Neural progenitor cell (in vitro differentiated cells): Measurements from ENCODE around the gene KRTAP15-1. TPM values are rescaled to one million over a fixed set of nuclear protein-coding genes. Genes with fewer than 3 reads are reported as not detected.

Experiments
- DNase-seq: peaks from one replicate; pipeline ENCODE4 v3.0.0-alpha.2; 2016; ENCODE audit warnings: low spot score
- H2AFZ ChIP-seq: fragments of 200-600 bp; sonication (generic); replicated peaks from 2 replicates; pipeline ENCODE4 v1.6.1; 2016; ENCODE audit warnings: antibody characterized with exemption
- H3F3A ChIP-seq: fragments of 200-600 bp; sonication (generic); 2 replicates; pipeline ENCODE4 v1.6.1; 2016; ENCODE audit warnings: antibody characterized with exemption, low read depth
- H3K27ac ChIP-seq: fragments of 200-600 bp; sonication (generic); 2 replicates; pipeline ENCODE4 v1.5.1; 2016; ENCODE audit warnings: mild to moderate bottlenecking
- H3K27me3 ChIP-seq: fragments of 200-600 bp; sonication (generic); 2 replicates; pipeline ENCODE4 v1.6.1; 2016; ENCODE audit warnings: mild to moderate bottlenecking, moderate library complexity
- H3K36me3 ChIP-seq: fragments of 200-600 bp; sonication (generic); 2 replicates; pipeline ENCODE4 v1.5.1; 2016
- H3K4me1 ChIP-seq: fragments of 200-600 bp; sonication (generic); 2 replicates; pipeline ENCODE4 v1.6.1; 2016; ENCODE audit warnings: mixed run types
- H3K4me2 ChIP-seq: fragments of 200-600 bp; sonication (generic); 2 replicates; pipeline ENCODE4 v1.6.1; 2016
- H3K4me3 ChIP-seq: fragments of 200-600 bp; sonication (generic); 2 replicates; pipeline ENCODE4 v1.5.1; 2016
- H3K79me2 ChIP-seq: fragments of 200-600 bp; sonication (generic); 2 replicates; pipeline ENCODE4 v1.6.1; 2016; ENCODE audit warnings: low read depth
- H3K9ac ChIP-seq: fragments of 200-600 bp; sonication (generic); 2 replicates; pipeline ENCODE4 v1.6.1; 2016
- H3K9me3 ChIP-seq: fragments of 200-600 bp; sonication (generic); 2 replicates; pipeline ENCODE4 v1.5.1; 2016; ENCODE audit warnings: low read depth
- H4K20me1 ChIP-seq: fragments of 200-600 bp; sonication (generic); 2 replicates; pipeline ENCODE4 v1.6.1; 2016; ENCODE audit warnings: low read depth
- H3K27ac Mint-ChIP-seq: 3 replicates; pipeline ENCODE4 v1.8.0; 2021; ENCODE audit warnings: mixed read lengths
- H3K27me3 Mint-ChIP-seq: 2 replicates; pipeline ENCODE4 v1.8.0; 2022; ENCODE audit warnings: low read depth, mild to moderate bottlenecking, inconsistent platforms, moderate library complexity, mixed read lengths; ENCODE audit not compliant: insufficient read depth
- H3K36me3 Mint-ChIP-seq: 3 replicates; pipeline ENCODE4 v1.8.0; 2021; ENCODE audit warnings: mixed read lengths
- H3K4me1 Mint-ChIP-seq: 3 replicates; pipeline ENCODE4 v1.8.0; 2021; ENCODE audit warnings: mixed read lengths
- H3K4me3 Mint-ChIP-seq: 3 replicates; pipeline ENCODE4 v1.8.0; 2021; ENCODE audit warnings: mild to moderate bottlenecking, moderate library complexity, mixed read lengths
- H3K9me3 Mint-ChIP-seq: 3 replicates; pipeline ENCODE4 v1.8.0; 2020; ENCODE audit warnings: mixed read lengths
- EZH2 ChIP-seq: fragments of 200-600 bp; sonication (generic); IDR thresholded peaks from 2 replicates; pipeline ENCODE4 v1.6.1; 2017; ENCODE audit warnings: antibody characterized with exemption, mild to moderate bottlenecking, moderate library complexity
- EZH2phosphoT487 ChIP-seq: fragments of 200-600 bp; sonication (generic); IDR thresholded peaks from 2 replicates; pipeline ENCODE4 v1.6.1; 2017; ENCODE audit warnings: antibody characterized with exemption
- total RNA-seq: library from RNA; depleted of rRNA; stranded (reverse); fragments of >200 nt; gene quantifications from 2 replicates; pipeline ENCODE4 v1.2.3, GENCODE V29; 2015; ENCODE audit warnings: low replicate concordance
- TF ChIP-seq, protein P1 (sequence below): fragments of 200-600 bp; sonication (generic); IDR thresholded peaks from 2 replicates; pipeline ENCODE4 v1.5.1; 2017; ENCODE audit warnings: antibody characterized with exemption, mild to moderate bottlenecking

The KRTAP15-1 gene
- total RNA-seq, 1 donor from 2014 or later: not detected

- no peak overlapping the region for H3K4me3 ChIP-seq
- peak overlapping the region; percentile 48 for H3K4me2 ChIP-seq
- peaks cover 15% of the 10 kb centered on the region for H3K4me1 Mint-ChIP-seq
- no peaks in the 10 kb centered on the region for H4K20me1 ChIP-seq
- no peak overlapping the region for H3K27ac Mint-ChIP-seq
- peak overlapping the region; percentile 87 for H3K27ac ChIP-seq
- no peak overlapping the region for H3K4me3 Mint-ChIP-seq
- peaks cover 18% of the 10 kb centered on the region for H3F3A ChIP-seq
- no peak overlapping the region for H3K9ac ChIP-seq
- H3K4me1 ChIP-seq: peaks cover 15% of the 10 kb centered on the region
- H3K27me3 Mint-ChIP-seq: no peaks in the 10 kb centered on the region
- no peaks in the 10 kb centered on the region for H3K9me3 ChIP-seq
- H3K27me3 ChIP-seq: no peaks in the 10 kb centered on the region
- H2AFZ ChIP-seq: peak overlapping the region; percentile 8
- no peaks in the 10 kb centered on the region for H3K79me2 ChIP-seq
- TF ChIP-seq, protein P1, sequence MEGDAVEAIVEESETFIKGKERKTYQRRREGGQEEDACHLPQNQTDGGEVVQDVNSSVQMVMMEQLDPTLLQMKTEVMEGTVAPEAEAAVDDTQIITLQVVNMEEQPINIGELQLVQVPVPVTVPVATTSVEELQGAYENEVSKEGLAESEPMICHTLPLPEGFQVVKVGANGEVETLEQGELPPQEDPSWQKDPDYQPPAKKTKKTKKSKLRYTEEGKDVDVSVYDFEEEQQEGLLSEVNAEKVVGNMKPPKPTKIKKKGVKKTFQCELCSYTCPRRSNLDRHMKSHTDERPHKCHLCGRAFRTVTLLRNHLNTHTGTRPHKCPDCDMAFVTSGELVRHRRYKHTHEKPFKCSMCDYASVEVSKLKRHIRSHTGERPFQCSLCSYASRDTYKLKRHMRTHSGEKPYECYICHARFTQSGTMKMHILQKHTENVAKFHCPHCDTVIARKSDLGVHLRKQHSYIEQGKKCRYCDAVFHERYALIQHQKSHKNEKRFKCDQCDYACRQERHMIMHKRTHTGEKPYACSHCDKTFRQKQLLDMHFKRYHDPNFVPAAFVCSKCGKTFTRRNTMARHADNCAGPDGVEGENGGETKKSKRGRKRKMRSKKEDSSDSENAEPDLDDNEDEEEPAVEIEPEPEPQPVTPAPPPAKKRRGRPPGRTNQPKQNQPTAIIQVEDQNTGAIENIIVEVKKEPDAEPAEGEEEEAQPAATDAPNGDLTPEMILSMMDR: no peak
- no peak for TF ChIP-seq EZH2phosphoT487
- TF ChIP-seq EZH2: no peak
- peaks cover 7% of the 10 kb centered on the region for H3K9me3 Mint-ChIP-seq
- peaks cover 4% of the 10 kb centered on the region for H3K36me3 ChIP-seq
- peak; percentile 76 for DNase-seq
- H3K36me3 Mint-ChIP-seq: no peaks in the 10 kb centered on the region
These were observed 13.3 kb upstream of the KRTAP15-1 start for GRCh38 chr21:30426731-30427130.

GRCh38 chr21:30430170-30430655, 9.9 kb upstream of the KRTAP15-1 start, which contains the start of gene KRTAP13-4:
TSS of gene KRTAP13-4 (plus strand) at chr21:30430220. CDS start at chr21:30430276, 56 bp downstream.
- H3K27me3 ChIP-seq: no peaks in the 10 kb centered on the region
- H3K36me3 ChIP-seq: peaks cover 4% of the 10 kb centered on the region
- H3K4me1 Mint-ChIP-seq: peaks cover 15% of the 10 kb centered on the region
- no peak within 1 kb of the TSS for H3K27ac Mint-ChIP-seq
- H3K4me2 ChIP-seq: no peak within 1 kb of the TSS
- no peak within 1 kb of the TSS for H3K4me3 Mint-ChIP-seq
- H3K27ac ChIP-seq: no peak within 1 kb of the TSS
- H3K9ac ChIP-seq: no peak within 1 kb of the TSS
- H4K20me1 ChIP-seq: no peaks in the 10 kb centered on the region
- no peaks in the 10 kb centered on the region for H3K9me3 Mint-ChIP-seq
- H2AFZ ChIP-seq: no peak within 1 kb of the TSS
- no peaks in the 10 kb centered on the region for H3K36me3 Mint-ChIP-seq
- no peak for DNase-seq
- no peak within 1 kb of the TSS for H3K4me3 ChIP-seq
- H3K79me2 ChIP-seq: no peaks in the 10 kb centered on the region
- TF ChIP-seq EZH2phosphoT487 (no peak), EZH2 (no peak)
- TF ChIP-seq, protein P1: no peak
- no peaks in the 10 kb centered on the region for H3K9me3 ChIP-seq
- peaks cover 18% of the 10 kb centered on the region for H3F3A ChIP-seq
- H3K4me1 ChIP-seq: peaks cover 15% of the 10 kb centered on the region
- H3K27me3 Mint-ChIP-seq: no peaks in the 10 kb centered on the region

- no peaks in the 10 kb centered on the region for H3K36me3 ChIP-seq
- H3K9me3 Mint-ChIP-seq: no peaks in the 10 kb centered on the region
- H2AFZ ChIP-seq: peak overlapping the region; percentile 46
- no peak for TF ChIP-seq EZH2phosphoT487
- TF ChIP-seq, protein P1: peak; percentile 70
- H3K4me3 Mint-ChIP-seq: no peak overlapping the region
- no peaks in the 10 kb centered on the region for H3K4me1 ChIP-seq
- no peaks in the 10 kb centered on the region for H4K20me1 ChIP-seq
- H3K9ac ChIP-seq: no peak overlapping the region
- DNase-seq: peak; percentile 56
- H3K79me2 ChIP-seq: no peaks in the 10 kb centered on the region
- no peaks in the 10 kb centered on the region for H3K9me3 ChIP-seq
- H3K27ac ChIP-seq: no peak overlapping the region
- no peaks in the 10 kb centered on the region for H3F3A ChIP-seq
- H3K4me2 ChIP-seq: no peak overlapping the region
- H3K27me3 ChIP-seq: no peaks in the 10 kb centered on the region
- H3K4me3 ChIP-seq: no peak overlapping the region
- H3K27me3 Mint-ChIP-seq: no peaks in the 10 kb centered on the region
- H3K4me1 Mint-ChIP-seq: no peaks in the 10 kb centered on the region
- H3K36me3 Mint-ChIP-seq: no peaks in the 10 kb centered on the region
- no peak overlapping the region for H3K27ac Mint-ChIP-seq
These were observed 5.9 kb upstream of the KRTAP15-1 start for GRCh38 chr21:30434033-30434631.
